ENCODE measurements around the gene LDLRAD4.

DNA sequence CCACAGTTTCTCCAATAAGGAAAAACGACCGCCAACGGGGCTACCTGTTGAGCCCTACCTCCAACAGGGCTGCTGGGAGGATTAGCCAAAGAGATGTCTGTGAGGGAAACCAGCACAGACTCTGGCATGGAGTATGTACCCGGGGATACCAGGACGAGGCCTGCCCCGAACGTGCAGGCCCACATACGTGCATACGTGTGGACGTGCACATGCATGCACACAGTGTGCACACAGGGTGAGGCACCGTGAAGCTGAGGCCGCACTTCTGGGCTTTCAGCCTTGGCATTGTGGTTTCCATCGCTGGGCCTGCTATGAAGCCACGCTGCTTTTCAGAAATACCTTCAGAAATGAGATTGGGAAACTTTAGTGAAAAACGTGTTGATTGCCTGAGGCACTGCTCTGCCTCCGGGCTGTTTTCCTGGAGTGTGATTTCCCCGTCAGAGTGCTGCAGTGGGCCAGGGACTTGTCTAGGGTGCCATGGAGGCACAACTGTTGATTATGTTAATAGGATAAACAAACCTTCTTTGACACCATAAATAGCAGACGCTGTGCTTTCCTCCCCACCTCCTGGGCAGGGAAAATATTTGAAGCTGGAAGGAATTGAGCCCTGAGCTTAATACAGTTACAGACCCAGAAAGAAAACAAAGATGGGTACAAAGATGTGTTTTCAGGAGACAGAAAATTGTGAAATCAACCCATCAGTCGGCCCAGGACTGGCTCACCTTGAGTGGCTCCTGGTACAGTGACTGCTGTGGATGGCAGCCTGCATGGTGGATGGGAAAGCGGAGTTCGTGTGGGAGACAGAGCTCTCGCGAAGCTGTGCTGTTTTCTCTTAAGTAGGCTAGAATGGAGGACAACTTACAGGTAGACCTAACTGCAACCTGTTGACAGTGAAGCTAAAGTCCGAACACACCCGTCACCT is 325.5 kb downstream of the LDLRAD4 start:
- TF ChIP-seq EZH2phosphoT487 (IDR thresholded peaks at IDR 0.05; ENCODE audit: borderline replicate concordance, low read length) (no peak), CTCF (conservative IDR thresholded peaks at IDR 0.05; ENCODE audit: low read depth, low read length) (no peak)
